TTC549 (cell line): ENCODE results near the gene SERPINB5.

Source experiments
- FAIRE-seq: peaks from 2 replicates; lab custom pipeline; 2012; peaks lifted over from hg19 to GRCh38; lab: Jason Lieb, UNC

The SERPINB5 gene

GRCh38 chr18:63527251-63527650 lies 50.5 kb downstream of the SERPINB5 start:
- FAIRE-seq = no peak

GRCh38 chr18:63528863-63529492 lies 52.2 kb downstream of the SERPINB5 start:
- no peak for FAIRE-seq

- no peak for FAIRE-seq
Observed at GRCh38 chr18:63532471-63532870, 55.7 kb downstream of the SERPINB5 start.

GRCh38 chr18:63534615-63535014 lies 57.9 kb downstream of the SERPINB5 start:
- no peak for FAIRE-seq

GRCh38 chr18:63539904-63540510 lies 63.2 kb downstream of the SERPINB5 start:
- FAIRE-seq = no peak

GRCh38 chr18:63542069-63542468 lies 65.3 kb downstream of the SERPINB5 start, which contains the start of gene SERPINB12:
SERPINB12 (plus strand) TSS chr18:63542369; CDS start chr18:63556160, 13,791 bp downstream.
- no peak for FAIRE-seq

GRCh38 chr18:63544017-63544416 lies 67.3 kb downstream of the SERPINB5 start:
- no peak for FAIRE-seq

- FAIRE-seq = no peak
Observed at GRCh38 chr18:63545000-63545399, 68.2 kb downstream of the SERPINB5 start.

GRCh38 chr18:63550068-63550467 lies 73.3 kb downstream of the SERPINB5 start:
- no peak for FAIRE-seq

- FAIRE-seq = no peak
Observed at GRCh38 chr18:63551769-63552168, 75.0 kb downstream of the SERPINB5 start.

GRCh38 chr18:63552581-63552980 lies 75.8 kb downstream of the SERPINB5 start:
- no peak for FAIRE-seq

GRCh38 chr18:63553081-63553480 lies 76.3 kb downstream of the SERPINB5 start:
- FAIRE-seq = no peak
